ENCODE measurements around the gene WHRN. TPM values are rescaled to one million over a fixed set of nuclear protein-coding genes. Genes with fewer than 3 reads are reported as not detected.
A peak's percentile ranks its signal among the peaks of the same experiment; 100 is the strongest.

The WHRN gene
- total RNA-seq, 1 donor from 2014 or later, result 3.1 TPM

GRCh38 chr9:114499528-114499927 is 5.7 kb downstream of the WHRN start:
- no peak for TF ChIP-seq CTCF (IDR thresholded peaks at IDR 0.05)
- DNase-seq (no peak), ATAC-seq (no peak)
- Histone ChIP-seq H3K36me3 (no peaks in the 10 kb centered on the region), H3K4me1 (peaks cover 5% of the 10 kb centered on the region), H3K4me3 (no peak overlapping the region), H3K27me3 (peaks cover 4% of the 10 kb centered on the region), H3K9me3 (no peaks in the 10 kb centered on the region), H3K27ac (no peak overlapping the region)
- intact Hi-C loops (cut with DNase I), result loop anchor here (10.0 kb wide), 1 partner anchor 155 kb away; the partner anchor contains the start of gene TEX53

GRCh38 chr9:114497727-114498382 is 7.4 kb downstream of the WHRN start:
- H3K36me3 ChIP-seq, result no peaks in the 10 kb centered on the region
- H3K27me3 ChIP-seq, result peaks cover 4% of the 10 kb centered on the region
- intact Hi-C loops (cut with DNase I), result loop anchor here (10.0 kb wide), 1 partner anchor 157 kb away; the partner anchor contains the start of gene TEX53
- no peak overlapping the region for H3K27ac ChIP-seq
- DNase-seq, result no peak
- no peak for ATAC-seq
- TF ChIP-seq CTCF (IDR thresholded peaks at IDR 0.05), result no peak
- H3K4me3 ChIP-seq, result no peak overlapping the region
- H3K4me1 ChIP-seq, result peaks cover 5% of the 10 kb centered on the region
- H3K9me3 ChIP-seq, result no peaks in the 10 kb centered on the region

DNA sequence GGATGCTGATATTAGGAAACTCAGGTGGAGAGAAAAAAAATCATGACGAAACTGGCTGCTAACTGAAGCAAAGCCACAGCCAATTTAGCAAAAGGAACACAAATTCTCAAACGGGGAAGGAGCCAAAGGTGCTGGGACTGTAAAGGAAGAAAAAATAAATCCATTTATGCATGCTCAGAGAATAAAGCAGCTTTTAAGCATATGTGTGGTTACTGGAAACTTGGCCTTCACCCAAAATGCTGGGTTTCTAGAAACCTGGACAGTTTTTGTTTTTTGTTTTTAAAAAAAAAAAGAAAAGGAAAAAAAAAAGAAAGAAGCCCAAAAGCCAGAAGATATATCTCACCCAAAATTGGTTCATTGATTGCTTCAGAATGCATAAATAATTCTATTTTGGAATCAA is 8.0 kb downstream of the WHRN start:
- TF ChIP-seq CTCF (IDR thresholded peaks at IDR 0.05), result no peak
- Histone ChIP-seq H3K4me1 (peaks cover 5% of the 10 kb centered on the region), H3K36me3 (no peaks in the 10 kb centered on the region), H3K27me3 (peaks cover 4% of the 10 kb centered on the region), H3K4me3 (no peak overlapping the region), H3K9me3 (no peaks in the 10 kb centered on the region), H3K27ac (no peak overlapping the region)
- intact Hi-C loops (cut with DNase I), result loop anchor here (10.0 kb wide), 1 partner anchor 158 kb away; the partner anchor contains the start of gene TEX53
- ATAC-seq (no peak), DNase-seq (no peak)

DNA sequence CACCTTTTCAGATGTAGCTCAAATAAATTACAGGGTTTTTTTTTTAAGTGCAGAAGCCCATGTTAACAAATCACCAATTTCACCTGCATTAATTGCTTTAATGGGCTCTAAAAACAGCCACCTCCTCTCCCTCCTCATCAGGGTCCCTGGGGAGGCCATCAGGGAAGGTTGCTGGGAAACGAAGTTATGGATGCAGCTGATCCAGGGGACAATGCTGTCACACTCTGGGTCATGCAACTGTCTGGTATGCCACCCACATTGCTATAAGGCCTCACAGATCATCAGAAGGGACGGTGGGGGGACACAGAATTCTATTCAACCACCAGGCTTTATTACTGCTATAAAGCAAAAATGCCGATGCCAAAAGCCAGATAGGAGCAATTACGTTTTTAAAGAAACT is 9.3 kb downstream of the WHRN start:
- no peak for TF ChIP-seq CTCF (IDR thresholded peaks at IDR 0.05)

GRCh38 chr9:114494776-114495569 is 10.3 kb downstream of the WHRN start:
- ATAC-seq, result peak; percentile 77
- Histone ChIP-seq H3K27me3 (no peaks in the 10 kb centered on the region), H3K4me1 (peaks cover 5% of the 10 kb centered on the region), H3K27ac (no peak overlapping the region), H3K9me3 (no peaks in the 10 kb centered on the region), H3K4me3 (no peak overlapping the region), H3K36me3 (no peaks in the 10 kb centered on the region)
- no peak for TF ChIP-seq CTCF (IDR thresholded peaks at IDR 0.05)
- intact Hi-C loops (cut with DNase I), result loop anchor here (10.0 kb wide), 1 partner anchor 160 kb away; the partner anchor contains the start of gene TEX53
- no peak for DNase-seq

More for the DNA sequence above, 9.3 kb downstream of the WHRN start:
- Histone ChIP-seq H3K9me3 (no peaks in the 10 kb centered on the region), H3K4me3 (no peak overlapping the region), H3K36me3 (no peaks in the 10 kb centered on the region), H3K27ac (no peak overlapping the region), H3K4me1 (peaks cover 5% of the 10 kb centered on the region), H3K27me3 (peaks cover 3% of the 10 kb centered on the region)
- no peak for DNase-seq
- intact Hi-C loops (cut with DNase I), result loop anchor here (10.0 kb wide), 1 partner anchor 159 kb away; the partner anchor contains the start of gene TEX53
- ATAC-seq, result no peak
